Measurements from ENCODE around the gene KRT79.

The KRT79 gene

DNA sequence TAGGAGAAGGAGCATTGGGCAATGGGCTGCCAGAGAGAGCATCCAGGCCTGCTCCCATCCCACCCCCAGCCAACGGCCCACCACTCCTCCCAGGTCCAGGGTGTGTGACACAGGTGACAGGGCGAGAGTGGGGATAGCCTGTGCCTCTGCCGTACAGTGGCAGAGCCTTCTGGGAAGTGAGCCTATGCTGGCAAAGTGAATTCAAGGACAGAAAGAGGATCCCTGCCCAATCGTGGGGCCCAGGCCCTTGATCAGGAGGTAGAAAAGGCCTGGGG, 553 bp upstream of the KRT79 start:
- TF ChIP-seq, protein P1, sequence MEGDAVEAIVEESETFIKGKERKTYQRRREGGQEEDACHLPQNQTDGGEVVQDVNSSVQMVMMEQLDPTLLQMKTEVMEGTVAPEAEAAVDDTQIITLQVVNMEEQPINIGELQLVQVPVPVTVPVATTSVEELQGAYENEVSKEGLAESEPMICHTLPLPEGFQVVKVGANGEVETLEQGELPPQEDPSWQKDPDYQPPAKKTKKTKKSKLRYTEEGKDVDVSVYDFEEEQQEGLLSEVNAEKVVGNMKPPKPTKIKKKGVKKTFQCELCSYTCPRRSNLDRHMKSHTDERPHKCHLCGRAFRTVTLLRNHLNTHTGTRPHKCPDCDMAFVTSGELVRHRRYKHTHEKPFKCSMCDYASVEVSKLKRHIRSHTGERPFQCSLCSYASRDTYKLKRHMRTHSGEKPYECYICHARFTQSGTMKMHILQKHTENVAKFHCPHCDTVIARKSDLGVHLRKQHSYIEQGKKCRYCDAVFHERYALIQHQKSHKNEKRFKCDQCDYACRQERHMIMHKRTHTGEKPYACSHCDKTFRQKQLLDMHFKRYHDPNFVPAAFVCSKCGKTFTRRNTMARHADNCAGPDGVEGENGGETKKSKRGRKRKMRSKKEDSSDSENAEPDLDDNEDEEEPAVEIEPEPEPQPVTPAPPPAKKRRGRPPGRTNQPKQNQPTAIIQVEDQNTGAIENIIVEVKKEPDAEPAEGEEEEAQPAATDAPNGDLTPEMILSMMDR (IDR thresholded peaks at IDR 0.05), result no peak
- Histone ChIP-seq H3K4me3 (ENCODE audit: low read depth in 1 of 2, low read length in 1 of 2) (no peak overlapping the region), H3K27me3 (peaks cover 10% of the 10 kb centered on the region), H3K36me3 (no peaks in the 10 kb centered on the region), H3K4me1 (ENCODE audit: control insufficient read depth in 1 of 2, insufficient read depth in 1 of 2, low read depth in 1 of 2, low read length in 1 of 2) (no peaks in the 10 kb centered on the region), H3K27ac (no peak overlapping the region), H3K9me3 (no peaks in the 10 kb centered on the region)

DNA sequence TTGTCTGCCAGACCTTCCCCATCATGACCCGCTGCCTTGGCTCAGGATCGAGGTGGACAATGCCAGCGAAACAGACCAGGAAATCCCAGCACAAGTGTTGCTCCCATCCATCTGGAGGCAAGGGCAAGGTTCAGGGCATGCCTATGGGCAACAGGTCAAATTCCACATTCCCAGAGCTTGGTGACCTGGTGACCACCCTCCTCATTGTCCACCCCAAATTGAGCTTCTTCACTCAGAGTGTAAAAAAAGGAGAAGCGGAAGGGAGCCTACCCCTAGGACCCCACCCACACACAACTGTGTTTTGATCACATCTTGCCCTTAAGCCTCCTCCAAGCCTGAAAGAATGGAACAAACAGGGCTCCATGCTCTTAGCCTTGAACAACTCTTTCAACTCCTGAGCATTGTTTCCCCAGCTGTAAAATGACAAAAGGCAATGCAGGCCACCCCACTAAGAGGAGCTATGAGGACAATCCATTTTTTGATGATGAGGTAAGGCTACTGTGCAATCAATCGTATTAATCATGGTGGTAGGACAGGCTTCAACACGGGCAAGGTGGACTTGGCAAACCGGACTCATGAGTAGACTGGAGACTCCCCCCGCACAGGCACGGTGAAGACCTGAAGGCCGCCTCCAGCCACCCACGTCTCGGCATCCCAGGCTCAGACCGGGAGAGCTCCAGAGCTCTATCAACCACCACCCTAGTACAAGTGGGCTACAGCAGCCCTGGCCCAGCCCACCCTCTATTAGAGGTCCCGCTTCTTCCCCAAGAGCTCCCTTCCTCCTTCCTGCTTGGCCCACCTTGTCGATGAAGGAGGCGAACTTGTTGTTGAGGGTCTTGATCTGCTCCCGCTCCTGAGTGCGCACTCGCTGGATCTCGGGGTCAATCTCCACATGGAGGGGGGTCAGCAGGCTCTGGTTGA, 866 bp downstream of the KRT79 start:
- Histone ChIP-seq H3K4me1 (ENCODE audit: control insufficient read depth in 1 of 2, insufficient read depth in 1 of 2, low read depth in 1 of 2, low read length in 1 of 2) (no peaks in the 10 kb centered on the region), H3K4me3 (ENCODE audit: low read depth in 1 of 2, low read length in 1 of 2) (no peak overlapping the region), H3K9me3 (no peaks in the 10 kb centered on the region), H3K36me3 (no peaks in the 10 kb centered on the region), H3K27me3 (no peaks in the 10 kb centered on the region), H3K27ac (no peak overlapping the region)
- TF ChIP-seq, protein P1 (IDR thresholded peaks at IDR 0.05), result no peak

DNA sequence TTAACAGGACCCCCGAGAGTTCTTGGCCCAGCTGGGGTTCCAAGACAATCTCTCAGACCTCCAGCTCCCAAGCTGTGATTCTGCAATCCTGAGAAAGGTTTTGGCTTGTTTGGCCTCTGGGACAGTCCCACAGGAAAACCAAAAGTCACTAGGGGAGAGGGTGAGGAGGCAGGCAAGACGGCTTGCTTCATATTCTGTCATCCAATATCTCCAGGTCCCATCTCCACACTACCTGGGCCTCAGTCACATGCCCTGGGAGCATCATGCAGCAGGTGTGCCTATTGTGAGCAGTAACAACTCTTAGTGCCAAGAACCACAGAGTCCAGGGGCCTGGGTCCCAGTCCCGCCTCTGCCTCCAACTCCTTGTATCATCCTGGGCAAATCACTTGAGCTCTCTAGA, 1.7 kb downstream of the KRT79 start:
- Histone ChIP-seq H3K4me3 (ENCODE audit: low read depth in 1 of 2, low read length in 1 of 2) (no peak overlapping the region), H3K27me3 (no peaks in the 10 kb centered on the region), H3K36me3 (no peaks in the 10 kb centered on the region), H3K9me3 (no peaks in the 10 kb centered on the region), H3K27ac (no peak overlapping the region), H3K4me1 (ENCODE audit: control insufficient read depth in 1 of 2, insufficient read depth in 1 of 2, low read depth in 1 of 2, low read length in 1 of 2) (no peaks in the 10 kb centered on the region)
- TF ChIP-seq, protein P1 (IDR thresholded peaks at IDR 0.05), result no peak

DNA sequence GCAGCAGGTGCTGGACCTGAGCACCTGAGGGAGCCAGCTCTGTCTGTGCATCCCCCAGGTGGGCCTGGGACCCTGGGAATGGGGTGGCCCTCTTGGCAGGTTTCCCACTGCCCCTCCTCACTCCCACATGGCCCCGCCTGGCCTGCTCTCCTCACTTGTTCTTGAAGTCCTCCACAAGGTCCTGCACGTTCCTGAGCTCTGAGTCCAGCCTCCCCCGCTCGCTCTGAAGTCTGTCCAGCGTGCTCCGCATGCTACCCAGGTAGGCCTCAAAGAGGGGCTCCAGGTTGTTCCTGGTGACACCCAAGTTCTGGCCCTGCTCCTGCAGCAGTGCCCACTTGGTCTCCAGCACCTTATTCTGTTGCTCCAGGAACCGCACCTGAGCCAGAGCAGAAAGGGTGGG, 2.9 kb downstream of the KRT79 start:
- no peaks in the 10 kb centered on the region for H3K4me1 ChIP-seq (ENCODE audit: control insufficient read depth in 1 of 2, insufficient read depth in 1 of 2, low read depth in 1 of 2, low read length in 1 of 2)
- no peaks in the 10 kb centered on the region for H3K9me3 ChIP-seq
- H3K36me3 ChIP-seq, result no peaks in the 10 kb centered on the region
- no peak overlapping the region for H3K4me3 ChIP-seq (ENCODE audit: low read depth in 1 of 2, low read length in 1 of 2)
- H3K27ac ChIP-seq, result no peak overlapping the region
- TF ChIP-seq, protein P1 (IDR thresholded peaks at IDR 0.05), result no peak
- H3K27me3 ChIP-seq, result no peaks in the 10 kb centered on the region

DNA sequence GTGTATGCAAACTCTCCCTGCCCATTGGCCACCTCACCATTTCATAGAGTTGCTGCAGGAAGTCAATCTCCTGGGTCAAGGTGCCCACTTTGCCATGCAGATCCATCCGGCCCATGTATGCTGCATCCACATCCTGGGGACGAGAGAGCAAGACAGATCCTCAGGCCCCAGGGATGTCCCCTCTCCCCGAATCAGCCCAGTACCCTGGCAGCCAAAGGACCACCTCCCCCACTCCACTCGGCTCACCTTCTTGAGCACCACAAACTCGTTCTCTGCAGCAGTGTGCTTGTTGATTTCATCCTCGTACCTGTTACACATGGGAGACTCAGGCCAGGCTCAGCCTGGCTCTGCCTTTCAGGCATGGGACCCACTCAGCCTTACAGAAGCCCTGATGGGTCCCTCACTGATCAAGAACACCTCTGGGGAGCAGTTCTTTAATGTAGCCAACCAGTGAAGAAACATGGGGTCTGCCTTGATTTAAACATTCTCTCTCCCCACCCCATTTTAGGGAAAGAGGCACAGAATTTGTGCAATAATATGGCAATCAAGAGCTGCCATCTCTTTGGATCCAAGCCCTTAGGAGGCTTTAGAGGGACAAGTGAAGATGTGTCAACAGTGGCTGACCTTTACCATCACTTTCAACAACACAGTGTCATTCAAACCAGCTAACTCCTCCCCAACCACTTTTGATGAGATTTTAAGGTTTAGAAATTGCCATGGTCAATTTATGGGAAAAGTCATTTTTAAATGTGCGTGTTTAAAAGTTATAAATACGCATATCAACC, 3.9 kb downstream of the KRT79 start:
- TF ChIP-seq, protein P1 (IDR thresholded peaks at IDR 0.05), result no peak
- H3K36me3 ChIP-seq, result no peaks in the 10 kb centered on the region
- H3K9me3 ChIP-seq, result no peaks in the 10 kb centered on the region
- H3K4me3 ChIP-seq (ENCODE audit: low read depth in 1 of 2, low read length in 1 of 2), result no peak overlapping the region
- H3K27me3 ChIP-seq, result no peaks in the 10 kb centered on the region
- H3K4me1 ChIP-seq (ENCODE audit: control insufficient read depth in 1 of 2, insufficient read depth in 1 of 2, low read depth in 1 of 2, low read length in 1 of 2), result no peaks in the 10 kb centered on the region
- H3K27ac ChIP-seq, result no peak overlapping the region

Measured in neutrophil (primary cell).